Measurements from ENCODE around the gene CHN1.

- no peak for TF ChIP-seq CTCF (IDR thresholded peaks at IDR 0.05)
- TF ChIP-seq POLR2A (IDR thresholded peaks at IDR 0.05) = no peak
These were observed 27.8 kb downstream of the CHN1 start for GRCh38 chr2:174977364-174977763.
